Type B pancreatic cell (in vitro differentiated cells): Measurements from ENCODE around the gene CD27. TPM values are rescaled to one million over a fixed set of nuclear protein-coding genes. Genes with fewer than 3 reads are reported as not detected.
A peak's percentile ranks its signal among the peaks of the same experiment; 100 is the strongest.

Experiments used
- DNase-seq: peaks from one replicate; pipeline ENCODE4 v3.0.0; 2021; ENCODE audit warnings: mixed read lengths; ENCODE audit not compliant: unreplicated experiment; ENCODE audit errors: extremely low spot score
- H3K27ac Mint-ChIP-seq: 2 replicates; pipeline ENCODE4 v1.8.0; 2021; ENCODE audit warnings: mild to moderate bottlenecking, mixed read lengths
- H3K27me3 Mint-ChIP-seq: 2 replicates; pipeline ENCODE4 v1.8.0; 2021; ENCODE audit warnings: mixed read lengths
- H3K36me3 Mint-ChIP-seq: 2 replicates; pipeline ENCODE4 v1.8.0; 2021; ENCODE audit warnings: mixed read lengths
- H3K4me1 Mint-ChIP-seq: one replicate; pipeline ENCODE4 v1.8.0; 2021; ENCODE audit warnings: mixed read lengths; ENCODE audit not compliant: unreplicated experiment
- H3K4me3 Mint-ChIP-seq: 2 replicates; pipeline ENCODE4 v1.8.0; 2021; ENCODE audit warnings: mild to moderate bottlenecking, mixed read lengths
- H3K9me3 Mint-ChIP-seq: 2 replicates; pipeline ENCODE4 v1.8.0; 2021; ENCODE audit warnings: mixed read lengths
- CTCF ChIP-seq: fragments of 200-600 bp; sonication (generic); conservative IDR thresholded peaks from 2 replicates; pipeline ENCODE4 v1.5.0; 2021; ENCODE audit warnings: antibody characterized with exemption, mild to moderate bottlenecking
- total RNA-seq: library from RNA; stranded (reverse); gene quantifications from 2 replicates; pipeline ENCODE4 v1.2.1, GENCODE V29; 2021; ENCODE audit warnings: low replicate concordance

CD27 gene
- total RNA-seq, 1 donor from 2014 or later = not detected

- Mint-ChIP-seq H3K27ac (no peak overlapping the region), H3K9me3 (no peaks in the 10 kb centered on the region), H3K27me3 (no peaks in the 10 kb centered on the region), H3K4me3 (no peak overlapping the region), H3K36me3 (peaks cover 46% of the 10 kb centered on the region), H3K4me1 (no peaks in the 10 kb centered on the region)
- DNase-seq = no peak
- TF ChIP-seq CTCF = no peak
Observed at GRCh38 chr12:6462234-6462995, 17.7 kb downstream of the CD27 start.

GRCh38 chr12:6463216-6463615 lies 18.5 kb downstream of the CD27 start:
- no peak for DNase-seq
- Mint-ChIP-seq H3K4me3 (no peak overlapping the region), H3K9me3 (no peaks in the 10 kb centered on the region), H3K4me1 (no peaks in the 10 kb centered on the region), H3K36me3 (peaks cover 46% of the 10 kb centered on the region), H3K27ac (no peak overlapping the region), H3K27me3 (no peaks in the 10 kb centered on the region)
- TF ChIP-seq CTCF = no peak

- peaks cover 3% of the 10 kb centered on the region for H3K27me3 Mint-ChIP-seq
- H3K9me3 Mint-ChIP-seq = no peaks in the 10 kb centered on the region
- no peaks in the 10 kb centered on the region for H3K4me1 Mint-ChIP-seq
- DNase-seq = no peak
- H3K36me3 Mint-ChIP-seq = peaks cover 41% of the 10 kb centered on the region
- TF ChIP-seq CTCF = no peak
- H3K4me3 Mint-ChIP-seq = no peak overlapping the region
- H3K27ac Mint-ChIP-seq = peak overlapping the region; percentile 8
Observed at GRCh38 chr12:6463858-6464257, 19.1 kb downstream of the CD27 start.

- Mint-ChIP-seq H3K27ac (peak overlapping the region; percentile 8), H3K27me3 (peaks cover 7% of the 10 kb centered on the region), H3K9me3 (no peaks in the 10 kb centered on the region), H3K36me3 (peaks cover 41% of the 10 kb centered on the region), H3K4me3 (no peak overlapping the region), H3K4me1 (peaks cover 2% of the 10 kb centered on the region)
- TF ChIP-seq CTCF = no peak
- no peak for DNase-seq
Observed at GRCh38 chr12:6464531-6464930, 19.8 kb downstream of the CD27 start.

- Mint-ChIP-seq H3K4me1 (peaks cover 5% of the 10 kb centered on the region), H3K36me3 (peaks cover 41% of the 10 kb centered on the region), H3K4me3 (peak overlapping the region; percentile 27), H3K9me3 (no peaks in the 10 kb centered on the region), H3K27me3 (peaks cover 11% of the 10 kb centered on the region), H3K27ac (no peak overlapping the region)
- peak; percentile 83 for TF ChIP-seq CTCF
- no peak for DNase-seq
Observed at GRCh38 chr12:6465467-6466183, 20.9 kb downstream of the CD27 start.
